H1 (cell line): ENCODE data around the gene SLC19A1. TPM values are rescaled to one million over a fixed set of nuclear protein-coding genes. Genes with fewer than 3 reads are reported as not detected.

Source experiments
- BACH1 ChIP-seq: IDR thresholded peaks from 2 replicates; pipeline ENCODE4 v1.6.1; 2012; ENCODE audit warnings: low read length, improper control_type of control experiment
- BCL11A ChIP-seq, 2 experiments: IDR thresholded peaks; one replicate each; pipeline ENCODE4 v1.6.1; 2011; ENCODE audit warnings: low read depth in 2 of 2, low read length in 2 of 2, mild to moderate bottlenecking in 2 of 2
- CHD7 ChIP-seq: fragments of 300-600 bp; sonication (generic); IDR thresholded peaks from 2 replicates; pipeline ENCODE4 v1.7.1; 2012; ENCODE audit warnings: low read length, moderate library complexity, mild to moderate bottlenecking, inconsistent platforms; ENCODE audit not compliant: insufficient replicate concordance
- CREB1 ChIP-seq: IDR thresholded peaks from 2 replicates; pipeline ENCODE4 v1.6.1; 2012; ENCODE audit warnings: inconsistent platforms
- FOSL1 ChIP-seq: IDR thresholded peaks from 2 replicates; pipeline ENCODE4 v1.6.1; 2011; ENCODE audit warnings: mild to moderate bottlenecking, low read depth, low read length, moderate library complexity; ENCODE audit not compliant: insufficient read depth
- HDAC6 ChIP-seq: IDR thresholded peaks from one replicate; pipeline ENCODE4 v1.7.1; 2012; ENCODE audit warnings: low read depth, mild to moderate bottlenecking, inconsistent platforms, low read length, moderate library complexity
- POLR2AphosphoS5 ChIP-seq: IDR thresholded peaks from 2 replicates; pipeline ENCODE4 v1.6.1; 2011; ENCODE audit warnings: low read depth, low read length
- RBBP5 ChIP-seq: IDR thresholded peaks from 2 replicates; pipeline ENCODE4 v1.7.1; 2012; ENCODE audit warnings: low read depth, mild to moderate bottlenecking, inconsistent platforms, low read length, moderate library complexity, borderline replicate concordance
- SIRT6 ChIP-seq: IDR thresholded peaks from one replicate; pipeline ENCODE4 v1.7.1; 2012; ENCODE audit warnings: low read length, inconsistent platforms
- TAF1 ChIP-seq: IDR thresholded peaks from 2 replicates; pipeline ENCODE4 v1.6.1; 2011; ENCODE audit warnings: mild to moderate bottlenecking, low read depth, low read length
- TBP ChIP-seq: IDR thresholded peaks from 2 replicates; pipeline ENCODE4 v1.6.1; 2011; ENCODE audit warnings: low read depth, low read length, improper control_type of control experiment
- TCF12 ChIP-seq: IDR thresholded peaks from 2 replicates; pipeline ENCODE4 v1.6.1; 2011; ENCODE audit warnings: low read depth, mild to moderate bottlenecking, low read length
- polyA plus RNA-seq, 7 experiments: library from polyadenylated mRNA; depleted of rRNA in 3 of 7; stranded (reverse) in 5 of 7; unstranded in 2 of 7; fragments of >200 nt in 5 of 7; fragments of 200-250 nt in 2 of 7; gene quantifications; 1 replicate in 5 of 7; 2 replicates in 1 of 7; 4 replicates in 1 of 7; pipeline versions ENCODE4 v1.2.1 to v1.2.3, GENCODE V29; 2011 to 2013; ENCODE audit warnings: missing spikeins in 2 of 7, mixed read lengths in 2 of 7
- total RNA-seq: library from RNA; stranded (reverse); fragmentation: NEBNext Ultra II Directional; extraction: Animal tissue kit (Norgen Biotek cat#: 25700); gene quantifications from 2 replicates; pipeline ENCODE4 v1.2.1, GENCODE V29; 2021

Gene SLC19A1
- total and polyA plus RNA-seq, 2 of the 8 experiments (the other 6 are each of a cell fraction or from before 2014, with no cell fraction given) = 31.6 to 43.8 TPM

- TF ChIP-seq CHD7 = no peak
- no peak for TF ChIP-seq BCL11A (IDR thresholded peaks at IDR 0.05; ENCODE audit: low read depth in 2 of 2, low read length in 2 of 2)
- no peak for TF ChIP-seq FOSL1
- TF ChIP-seq TBP = no peak
- no peak for TF ChIP-seq CREB1
- no peak for TF ChIP-seq TAF1
- no peak for TF ChIP-seq HDAC6
- TF ChIP-seq RBBP5 = no peak
- TF ChIP-seq TCF12 = no peak
- TF ChIP-seq BACH1 = no peak
- TF ChIP-seq SIRT6 = no peak
- no peak for TF ChIP-seq POLR2AphosphoS5
These were observed 55.0 kb downstream of the SLC19A1 start (continued) for GRCh38 chr21:45487161-45487806.
